Measurements from ENCODE around the gene ADAMTSL5. TPM values are rescaled to one million over a fixed set of nuclear protein-coding genes. Genes with fewer than 3 reads are reported as not detected.

ADAMTSL5 gene
- total RNA-seq, 1 donor from 2014 or later: 16.9 TPM

DNA sequence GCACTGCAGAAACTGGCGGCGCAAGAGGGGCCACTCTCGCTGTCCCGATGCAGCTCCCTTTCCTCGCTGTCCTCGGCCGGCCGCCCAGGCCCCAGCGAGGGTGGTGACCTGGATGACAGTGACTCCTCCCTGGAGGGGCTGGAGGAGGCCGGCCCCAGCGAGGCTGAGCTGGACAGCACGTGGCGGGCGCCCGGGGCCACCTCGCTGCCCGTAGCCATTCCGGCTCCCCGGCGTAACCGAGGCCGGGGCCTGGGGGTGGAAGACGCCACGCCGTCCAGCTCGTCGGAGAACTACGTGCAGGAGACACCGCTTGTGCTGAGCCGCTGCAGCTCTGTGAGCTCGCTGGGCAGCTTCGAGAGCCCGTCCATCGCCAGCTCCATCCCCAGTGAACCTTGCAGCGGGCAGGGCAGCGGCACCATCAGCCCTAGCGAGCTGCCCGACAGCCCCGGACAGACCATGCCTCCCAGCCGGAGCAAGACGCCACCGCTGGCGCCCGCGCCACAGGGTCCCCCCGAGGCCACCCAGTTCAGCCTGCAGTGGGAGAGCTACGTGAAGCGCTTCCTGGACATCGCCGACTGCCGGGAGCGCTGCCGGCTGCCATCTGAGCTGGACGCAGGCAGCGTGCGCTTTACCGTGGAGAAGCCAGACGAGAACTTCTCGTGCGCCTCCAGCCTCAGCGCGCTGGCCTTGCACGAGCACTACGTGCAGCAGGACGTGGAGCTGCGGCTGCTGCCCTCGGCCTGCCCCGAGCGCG is 46.2 kb downstream of the ADAMTSL5 start:
- Mint-ChIP-seq H3K27me3 (ENCODE audit: low read depth) (peaks cover 2% of the 10 kb centered on the region), H3K36me3 (ENCODE audit: low read depth) (no peaks in the 10 kb centered on the region), H3K27ac (ENCODE audit: unreplicated experiment) (no peak overlapping the region), H3K4me3 (ENCODE audit: unreplicated experiment) (no peak overlapping the region), H3K4me1 (ENCODE audit: low read depth) (peaks cover 7% of the 10 kb centered on the region), H3K9me3 (ENCODE audit: low read depth) (no peaks in the 10 kb centered on the region)
- TF ChIP-seq, protein P1, sequence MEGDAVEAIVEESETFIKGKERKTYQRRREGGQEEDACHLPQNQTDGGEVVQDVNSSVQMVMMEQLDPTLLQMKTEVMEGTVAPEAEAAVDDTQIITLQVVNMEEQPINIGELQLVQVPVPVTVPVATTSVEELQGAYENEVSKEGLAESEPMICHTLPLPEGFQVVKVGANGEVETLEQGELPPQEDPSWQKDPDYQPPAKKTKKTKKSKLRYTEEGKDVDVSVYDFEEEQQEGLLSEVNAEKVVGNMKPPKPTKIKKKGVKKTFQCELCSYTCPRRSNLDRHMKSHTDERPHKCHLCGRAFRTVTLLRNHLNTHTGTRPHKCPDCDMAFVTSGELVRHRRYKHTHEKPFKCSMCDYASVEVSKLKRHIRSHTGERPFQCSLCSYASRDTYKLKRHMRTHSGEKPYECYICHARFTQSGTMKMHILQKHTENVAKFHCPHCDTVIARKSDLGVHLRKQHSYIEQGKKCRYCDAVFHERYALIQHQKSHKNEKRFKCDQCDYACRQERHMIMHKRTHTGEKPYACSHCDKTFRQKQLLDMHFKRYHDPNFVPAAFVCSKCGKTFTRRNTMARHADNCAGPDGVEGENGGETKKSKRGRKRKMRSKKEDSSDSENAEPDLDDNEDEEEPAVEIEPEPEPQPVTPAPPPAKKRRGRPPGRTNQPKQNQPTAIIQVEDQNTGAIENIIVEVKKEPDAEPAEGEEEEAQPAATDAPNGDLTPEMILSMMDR (IDR thresholded peaks at IDR 0.05): no peak
- no peak for DNase-seq (ENCODE audit: low spot score)

DNA sequence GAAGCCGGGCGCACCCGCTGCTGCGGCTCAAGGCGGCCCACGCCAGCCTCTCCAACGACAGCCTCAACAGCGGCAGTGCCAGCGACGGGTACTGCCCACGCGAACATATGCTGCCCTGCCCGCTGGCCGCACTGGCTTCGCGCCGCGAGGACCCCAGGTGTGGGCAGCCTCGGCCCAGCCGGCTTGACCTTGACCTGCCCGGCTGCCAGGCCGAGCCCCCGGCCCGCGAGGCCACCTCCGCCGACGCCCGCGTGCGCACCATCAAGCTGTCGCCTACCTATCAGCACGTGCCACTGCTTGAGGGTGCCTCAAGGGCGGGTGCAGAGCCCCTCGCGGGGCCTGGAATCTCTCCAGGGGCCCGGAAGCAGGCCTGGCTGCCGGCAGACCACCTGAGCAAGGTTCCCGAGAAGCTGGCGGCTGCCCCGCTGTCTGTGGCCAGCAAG is 46.8 kb downstream of the ADAMTSL5 start:
- TF ChIP-seq, protein P1 (IDR thresholded peaks at IDR 0.05): no peak
- H3K4me1 Mint-ChIP-seq (ENCODE audit: low read depth): peaks cover 5% of the 10 kb centered on the region

DNA sequence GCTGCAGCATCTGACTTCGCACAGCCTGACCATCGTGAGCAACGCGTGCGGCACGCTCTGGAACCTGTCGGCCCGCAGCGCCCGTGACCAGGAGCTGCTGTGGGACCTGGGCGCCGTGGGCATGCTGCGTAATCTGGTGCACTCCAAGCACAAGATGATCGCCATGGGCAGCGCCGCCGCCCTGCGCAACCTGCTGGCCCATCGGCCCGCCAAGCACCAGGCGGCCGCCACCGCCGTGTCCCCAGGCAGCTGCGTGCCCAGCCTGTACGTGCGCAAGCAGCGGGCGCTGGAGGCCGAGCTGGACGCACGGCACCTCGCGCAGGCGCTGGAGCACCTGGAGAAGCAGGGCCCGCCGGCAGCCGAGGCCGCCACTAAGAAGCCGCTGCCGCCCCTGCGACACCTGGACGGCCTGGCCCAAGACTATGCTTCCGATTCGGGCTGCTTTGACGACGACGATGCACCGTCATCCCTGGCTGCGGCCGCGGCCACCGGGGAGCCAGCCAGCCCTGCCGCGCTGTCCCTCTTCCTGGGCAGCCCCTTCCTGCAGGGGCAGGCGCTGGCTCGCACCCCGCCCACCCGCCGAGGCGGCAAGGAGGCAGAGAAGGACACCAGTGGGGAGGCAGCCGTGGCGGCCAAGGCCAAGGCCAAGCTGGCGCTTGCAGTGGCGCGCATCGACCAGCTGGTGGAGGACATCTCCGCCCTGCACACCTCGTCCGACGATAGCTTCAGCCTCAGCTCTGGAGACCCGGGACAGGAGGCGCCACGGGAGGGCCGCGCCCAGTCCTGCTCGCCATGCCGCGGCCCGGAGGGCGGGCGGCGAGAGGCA is 47.4 kb downstream of the ADAMTSL5 start:
- no peak for DNase-seq (ENCODE audit: low spot score)
- Mint-ChIP-seq H3K4me1 (ENCODE audit: low read depth) (peaks cover 4% of the 10 kb centered on the region), H3K4me3 (ENCODE audit: unreplicated experiment) (no peak overlapping the region), H3K9me3 (ENCODE audit: low read depth) (no peaks in the 10 kb centered on the region), H3K27me3 (ENCODE audit: low read depth) (peaks cover 2% of the 10 kb centered on the region), H3K36me3 (ENCODE audit: low read depth) (no peaks in the 10 kb centered on the region), H3K27ac (ENCODE audit: unreplicated experiment) (no peak overlapping the region)
- TF ChIP-seq, protein P1 (IDR thresholded peaks at IDR 0.05): peak; percentile 71

More for the DNA sequence above, 46.8 kb downstream of the ADAMTSL5 start:
- Mint-ChIP-seq H3K4me3 (ENCODE audit: unreplicated experiment) (no peak overlapping the region), H3K27ac (ENCODE audit: unreplicated experiment) (no peak overlapping the region), H3K27me3 (ENCODE audit: low read depth) (peaks cover 2% of the 10 kb centered on the region), H3K36me3 (ENCODE audit: low read depth) (no peaks in the 10 kb centered on the region), H3K9me3 (ENCODE audit: low read depth) (no peaks in the 10 kb centered on the region)
- DNase-seq (ENCODE audit: low spot score): no peak

DNA sequence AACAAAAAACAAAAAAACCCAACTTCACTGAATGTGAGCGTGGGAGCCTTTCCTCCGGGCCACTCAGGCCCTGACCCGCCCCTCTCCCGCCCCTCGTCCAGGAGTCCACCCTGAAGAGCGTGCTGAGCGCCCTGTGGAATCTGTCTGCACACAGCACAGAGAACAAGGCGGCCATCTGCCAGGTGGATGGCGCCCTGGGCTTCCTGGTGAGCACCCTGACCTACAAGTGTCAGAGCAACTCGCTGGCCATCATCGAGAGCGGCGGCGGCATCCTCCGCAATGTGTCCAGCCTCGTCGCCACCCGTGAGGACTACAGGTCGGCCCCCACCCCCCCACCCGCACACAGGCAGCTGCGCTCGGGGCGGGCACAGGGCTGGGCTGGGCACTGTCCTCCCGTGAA is 51.0 kb downstream of the ADAMTSL5 start:
- Mint-ChIP-seq H3K36me3 (ENCODE audit: low read depth) (peaks cover 4% of the 10 kb centered on the region), H3K4me3 (ENCODE audit: unreplicated experiment) (no peak overlapping the region), H3K4me1 (ENCODE audit: low read depth) (no peaks in the 10 kb centered on the region), H3K27ac (ENCODE audit: unreplicated experiment) (no peak overlapping the region), H3K9me3 (ENCODE audit: low read depth) (no peaks in the 10 kb centered on the region), H3K27me3 (ENCODE audit: low read depth) (no peaks in the 10 kb centered on the region)
- TF ChIP-seq, protein P1 (IDR thresholded peaks at IDR 0.05): no peak
- no peak for DNase-seq (ENCODE audit: low spot score)

Measured in chondrocyte (in vitro differentiated cells).